K562 (cell line): ENCODE measurements around the gene CBX4. TPM values are rescaled to one million over a fixed set of nuclear protein-coding genes. Genes with fewer than 3 reads are reported as not detected.

Experiments
- CREBBP ChIP-seq: IDR thresholded peaks from one replicate; pipeline ENCODE4 v1.6.1; 2012; ENCODE audit warnings: low read depth, mild to moderate bottlenecking, control low read depth, inconsistent platforms, low read length
- DDX20 ChIP-seq: fragments of 450-650 bp; IDR thresholded peaks from 2 replicates; pipeline ENCODE4 v1.6.1; 2016; ENCODE audit warnings: missing genetic modification characterization, low read depth, mild to moderate bottlenecking, missing compliant biosample characterization, moderate library complexity
- FOXK1 ChIP-seq: sonication (generic); formaldehyde crosslinking; IDR thresholded peaks from 2 replicates; pipeline ENCODE4 v1.8.0; 2022; ENCODE audit warnings: missing genetic modification reagents, mild to moderate bottlenecking, borderline replicate concordance
- KAT2B ChIP-seq: IDR thresholded peaks from one replicate; pipeline ENCODE4 v1.6.1; 2012; ENCODE audit warnings: low read depth, mild to moderate bottlenecking, control low read depth, inconsistent platforms, low read length, moderate library complexity
- NCOA2 ChIP-seq, 2 experiments: fragments of 450-650 bp; IDR thresholded peaks; 2 replicates each; pipeline ENCODE4 v1.6.1; 2018; ENCODE audit warnings: mild to moderate bottlenecking in 2 of 2, moderate library complexity in 1 of 2; ENCODE audit not compliant: partially characterized antibody in 2 of 2
- NR3C1 ChIP-seq: sonication (generic); formaldehyde crosslinking; IDR thresholded peaks from 2 replicates; pipeline ENCODE4 v1.8.1; 2022; ENCODE audit warnings: missing genetic modification reagents
- RHOXF2B ChIP-seq: fragments of 250-450 bp; sonication (Bioruptor Pico); conservative IDR thresholded peaks from 2 replicates; pipeline ENCODE4 v1.5.1; 2021
- RREB1 ChIP-seq: fragments of 250-450 bp; sonication (Bioruptor Pico); IDR thresholded peaks from 2 replicates; pipeline ENCODE4 v1.4.0; 2020
- RUNX1 ChIP-seq: sonication (generic); IDR thresholded peaks from 2 replicates; pipeline ENCODE4 v1.6.1; 2016; ENCODE audit warnings: antibody characterized with exemption, low read depth
- TBL1XR1 ChIP-seq, 2 experiments: IDR thresholded peaks; 2 replicates each; pipeline ENCODE4 v1.6.1; 2012; ENCODE audit warnings: improper control_type of control experiment in 2 of 2, low read length in 2 of 2, mild to moderate bottlenecking in 1 of 2
- ZBTB11 ChIP-seq, 3 experiments: fragments of 200-800 bp in 1 of 3; fragments of 250-450 bp in 1 of 3; fragments of 450-650 bp in 1 of 3; sonication (Bioruptor Pico) in 1 of 3; sonication (Bioruptor generic) in 1 of 3; formaldehyde crosslinking in 1 of 3; IDR thresholded peaks; 2 replicates each; pipeline versions ENCODE4 v1.6.1 to v1.8.0; 2016 to 2022; ENCODE audit warnings: mild to moderate bottlenecking in 2 of 3, missing genetic modification characterization in 2 of 3, missing compliant biosample characterization in 1 of 3, moderate library complexity in 1 of 3
- ZC3H11A ChIP-seq: IDR thresholded peaks from 2 replicates; pipeline ENCODE4 v1.6.1; 2012; ENCODE audit warnings: low read depth, low read length, improper control_type of control experiment
- ZNF239 ChIP-seq: fragments of 250-450 bp; sonication (Bioruptor Pico); IDR thresholded peaks from 2 replicates; pipeline ENCODE4 v1.4.0; 2020; ENCODE audit warnings: mild to moderate bottlenecking
- ZNF431 ChIP-seq: sonication (generic); formaldehyde crosslinking; IDR thresholded peaks from 2 replicates; pipeline ENCODE4 v1.8.0; 2022; ENCODE audit warnings: mild to moderate bottlenecking, missing genetic modification reagents
- polyA plus RNA-seq, 8 experiments: library from polyadenylated mRNA; depleted of rRNA in 4 of 8; stranded (reverse) in 5 of 8; unstranded in 3 of 8; fragments of >200 nt; fragmentation: Nextera tagmentation in 2 of 8; fragmentation: Illumina TruSeq in 1 of 8; extraction: Ambion mirVana in 2 of 8; extraction: Trizol in 1 of 8; gene quantifications; 2 replicates each; pipeline versions ENCODE4 v1.2.1 to v1.2.3, GENCODE V29; 2011 to 2014; ENCODE audit warnings: inconsistent platforms in 1 of 8, missing spikeins in 1 of 8
- total RNA-seq, 7 experiments: library from RNA; depleted of rRNA in 6 of 7; stranded (reverse); fragments of >200 nt in 6 of 7; fragmentation: Illumina TruSeq in 2 of 7; extraction: Trizol in 2 of 7; gene quantifications; 2 replicates each; pipeline versions ENCODE4 v1.2.1 to v1.2.3, GENCODE V29; 2011 to 2021; ENCODE audit warnings: low replicate concordance in 1 of 7
- TF ChIP-seq, protein P1 (sequence below), 2 experiments: fragments of 450-650 bp; IDR thresholded peaks; 2 replicates each; pipeline ENCODE4 v1.6.1; 2016
- TF ChIP-seq, protein P2 (sequence below): fragments of 250-450 bp; sonication (Bioruptor Pico); IDR thresholded peaks from 2 replicates; pipeline ENCODE4 v1.6.1; 2021; ENCODE audit warnings: mild to moderate bottlenecking

CBX4 gene
- total and polyA plus RNA-seq, 9 of the 15 experiments (the other 6 are each of a cell fraction or from before 2014, with no cell fraction given), result 0.98 to 50.5 (median 10.0) TPM

DNA sequence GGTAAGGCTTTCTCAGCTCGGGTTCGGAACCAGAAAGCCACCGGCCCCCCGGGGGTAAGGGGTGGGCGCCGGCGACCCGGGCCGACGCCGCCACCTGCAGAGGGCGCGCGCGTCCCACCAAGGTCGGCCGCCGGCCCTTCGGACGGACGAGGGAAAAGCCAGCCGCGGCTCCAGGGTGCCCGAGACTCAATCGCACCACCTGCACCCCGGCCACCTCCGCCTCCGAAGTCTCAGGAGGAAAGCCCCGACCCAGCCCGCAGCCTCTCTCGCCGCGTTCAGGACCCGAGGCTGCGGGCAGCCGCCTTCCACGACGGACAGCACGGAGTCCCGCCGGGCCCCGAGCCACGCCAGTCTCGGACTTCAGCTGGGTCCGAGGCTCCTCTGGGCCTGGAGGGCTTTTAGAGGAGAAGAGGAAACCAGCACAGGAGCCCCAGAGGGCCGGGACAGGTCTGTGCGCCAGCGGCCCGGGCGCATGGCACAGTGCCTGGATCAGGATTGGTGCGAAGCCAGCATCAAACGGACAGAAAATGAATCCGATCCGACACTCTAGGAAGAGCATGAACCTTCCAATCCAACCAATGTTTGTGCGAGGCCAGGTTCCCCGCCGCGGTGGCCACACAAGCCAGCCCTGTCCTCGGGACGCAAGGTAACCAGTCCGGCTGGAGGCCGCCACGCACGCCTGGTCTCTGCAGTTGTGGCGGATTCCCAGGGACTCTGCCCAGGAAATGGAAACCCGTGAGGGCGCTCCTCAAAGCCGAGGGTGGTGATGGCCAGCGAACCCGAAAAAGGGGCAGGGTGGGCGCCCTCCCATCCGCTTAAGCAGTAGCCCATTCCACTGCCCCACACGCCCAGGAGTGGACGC lies 49.1 kb downstream of the CBX4 start (continued):
- TF ChIP-seq NR3C1 (CRISPR knock-in tag) (no peak), ZC3H11A (no peak), ZNF431 (CRISPR knock-in tag) (no peak), RUNX1 (0 out of 2 replicates have a peak, but pooled peaks have one; percentile 27), RREB1 (CRISPR knock-in tag) (no peak), FOXK1 (CRISPR knock-in tag) (no peak), ZNF239 (CRISPR knock-in tag) (no peak), ZBTB11 (CRISPR knock-in tag; IDR thresholded peaks at IDR 0.05) (no peak), TBL1XR1 (IDR thresholded peaks at IDR 0.05; ENCODE audit: low read length in 2 of 2) (no peak), DDX20 (tag) (no peak), KAT2B (no peak), RHOXF2B (no peak), CREBBP (no peak), NCOA2 (IDR thresholded peaks at IDR 0.05; ENCODE audit: partially characterized antibody in 2 of 2) (no peak)
- TF ChIP-seq, protein P1, sequence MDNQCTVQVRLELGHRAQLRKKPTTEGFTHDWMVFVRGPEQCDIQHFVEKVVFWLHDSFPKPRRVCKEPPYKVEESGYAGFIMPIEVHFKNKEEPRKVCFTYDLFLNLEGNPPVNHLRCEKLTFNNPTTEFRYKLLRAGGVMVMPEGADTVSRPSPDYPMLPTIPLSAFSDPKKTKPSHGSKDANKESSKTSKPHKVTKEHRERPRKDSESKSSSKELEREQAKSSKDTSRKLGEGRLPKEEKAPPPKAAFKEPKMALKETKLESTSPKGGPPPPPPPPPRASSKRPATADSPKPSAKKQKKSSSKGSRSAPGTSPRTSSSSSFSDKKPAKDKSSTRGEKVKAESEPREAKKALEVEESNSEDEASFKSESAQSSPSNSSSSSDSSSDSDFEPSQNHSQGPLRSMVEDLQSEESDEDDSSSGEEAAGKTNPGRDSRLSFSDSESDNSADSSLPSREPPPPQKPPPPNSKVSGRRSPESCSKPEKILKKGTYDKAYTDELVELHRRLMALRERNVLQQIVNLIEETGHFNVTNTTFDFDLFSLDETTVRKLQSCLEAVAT (IDR thresholded peaks at IDR 0.05), result no peak
- TF ChIP-seq, protein P2, sequence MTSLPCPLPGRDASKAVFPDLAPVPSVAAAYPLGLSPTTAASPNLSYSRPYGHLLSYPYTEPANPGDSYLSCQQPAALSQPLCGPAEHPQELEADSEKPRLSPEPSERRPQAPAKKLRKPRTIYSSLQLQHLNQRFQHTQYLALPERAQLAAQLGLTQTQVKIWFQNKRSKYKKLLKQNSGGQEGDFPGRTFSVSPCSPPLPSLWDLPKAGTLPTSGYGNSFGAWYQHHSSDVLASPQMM (CRISPR knock-in tag), result no peak
